ENCODE results near the gene TSN.
A peak's percentile ranks its signal among the peaks of the same experiment; 100 is the strongest.
"Not testable (repeated sequence)": the region's sequence is repeated elsewhere in the genome, so short reads cannot be mapped to it uniquely, and the experiment has no call there.

TSN gene

DNA sequence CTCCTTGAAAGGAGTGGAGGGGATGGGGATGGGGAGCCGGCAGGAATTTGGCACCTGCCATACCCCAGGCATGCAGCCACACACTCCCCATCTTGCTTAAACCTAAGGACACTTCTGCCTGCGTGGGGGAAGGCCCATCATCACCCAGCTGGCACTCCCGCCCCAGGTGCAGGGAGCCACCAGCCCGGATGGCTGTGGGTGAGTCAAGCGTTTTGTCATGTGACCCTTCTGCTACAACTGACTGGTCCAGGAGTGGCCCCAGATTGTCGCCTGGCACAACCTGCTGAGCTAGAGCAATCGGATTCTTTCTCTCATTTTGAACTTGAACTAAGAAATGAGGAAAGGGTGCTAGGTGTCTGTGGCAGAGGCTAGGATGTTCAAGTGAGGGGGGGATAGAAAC lies 61.3 kb downstream of the TSN start:
- H3K4me1 ChIP-seq (ENCODE audit: control insufficient read depth, insufficient read depth, low read length), result no peaks in the 10 kb centered on the region
- no peaks in the 10 kb centered on the region for H3K36me3 ChIP-seq (ENCODE audit: control insufficient read depth in 2 of 2, insufficient read depth in 1 of 2, low read length in 2 of 2)
- H3K9me3 ChIP-seq (ENCODE audit: control insufficient read depth, insufficient read depth, low read depth, low read length), result no peaks in the 10 kb centered on the region
- CTCF ChIA-PET, result no interaction called here
- H3K4me3 ChIP-seq (ENCODE audit: low read depth, low read length), result no peak overlapping the region
- no peak overlapping the region for H3K27ac ChIP-seq (ENCODE audit: extremely low read depth, low read depth, low read length)
- TF ChIP-seq ZNF394 (tag by site-specific recombination; IDR thresholded peaks at IDR 0.05; ENCODE audit: borderline replicate concordance) (no peak), ZNF514 (tag by site-specific recombination; IDR thresholded peaks at IDR 0.05) (no peak), ZBTB20 (tag by site-specific recombination; IDR thresholded peaks at IDR 0.05) (no peak), ZNF354C (tag by site-specific recombination; IDR thresholded peaks at IDR 0.05; ENCODE audit: borderline replicate concordance, low read depth) (no peak), ZSCAN30 (tag by site-specific recombination; IDR thresholded peaks at IDR 0.05) (no peak), ZNF544 (tag by site-specific recombination; IDR thresholded peaks at IDR 0.05) (no peak), ZNF157 (tag by site-specific recombination; IDR thresholded peaks at IDR 0.05) (no peak)
- POLR2A ChIA-PET, result no interaction called here

DNA sequence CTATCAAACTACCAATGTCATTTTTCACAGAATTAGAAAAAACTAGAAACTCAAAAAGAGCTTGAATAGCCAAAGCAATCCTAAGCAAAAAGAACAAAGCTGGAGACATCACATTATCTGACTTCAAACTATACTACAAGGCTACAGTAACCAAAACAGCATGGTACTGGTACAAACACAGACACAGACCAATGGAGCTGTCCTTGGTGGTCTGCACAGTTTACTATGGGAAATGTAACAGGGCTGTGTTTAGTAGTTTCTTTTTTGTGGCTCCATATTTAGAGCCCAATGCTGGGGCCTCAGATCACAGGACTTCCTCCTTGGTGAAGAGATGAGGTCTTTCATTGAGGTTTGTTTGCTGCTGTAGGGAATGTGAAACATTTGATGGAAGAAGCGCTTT lies 61.9 kb downstream of the TSN start:
- H3K36me3 ChIP-seq (ENCODE audit: control insufficient read depth in 2 of 2, insufficient read depth in 1 of 2, low read length in 2 of 2); CTCF ChIA-PET; H3K27ac ChIP-seq (ENCODE audit: extremely low read depth, low read depth, low read length); H3K9me3 ChIP-seq (ENCODE audit: control insufficient read depth, insufficient read depth, low read depth, low read length); H3K4me3 ChIP-seq (ENCODE audit: low read depth, low read length); H3K4me1 ChIP-seq (ENCODE audit: control insufficient read depth, insufficient read depth, low read length); POLR2A ChIA-PET: not testable (repeated sequence)
- TF ChIP-seq, protein P1, sequence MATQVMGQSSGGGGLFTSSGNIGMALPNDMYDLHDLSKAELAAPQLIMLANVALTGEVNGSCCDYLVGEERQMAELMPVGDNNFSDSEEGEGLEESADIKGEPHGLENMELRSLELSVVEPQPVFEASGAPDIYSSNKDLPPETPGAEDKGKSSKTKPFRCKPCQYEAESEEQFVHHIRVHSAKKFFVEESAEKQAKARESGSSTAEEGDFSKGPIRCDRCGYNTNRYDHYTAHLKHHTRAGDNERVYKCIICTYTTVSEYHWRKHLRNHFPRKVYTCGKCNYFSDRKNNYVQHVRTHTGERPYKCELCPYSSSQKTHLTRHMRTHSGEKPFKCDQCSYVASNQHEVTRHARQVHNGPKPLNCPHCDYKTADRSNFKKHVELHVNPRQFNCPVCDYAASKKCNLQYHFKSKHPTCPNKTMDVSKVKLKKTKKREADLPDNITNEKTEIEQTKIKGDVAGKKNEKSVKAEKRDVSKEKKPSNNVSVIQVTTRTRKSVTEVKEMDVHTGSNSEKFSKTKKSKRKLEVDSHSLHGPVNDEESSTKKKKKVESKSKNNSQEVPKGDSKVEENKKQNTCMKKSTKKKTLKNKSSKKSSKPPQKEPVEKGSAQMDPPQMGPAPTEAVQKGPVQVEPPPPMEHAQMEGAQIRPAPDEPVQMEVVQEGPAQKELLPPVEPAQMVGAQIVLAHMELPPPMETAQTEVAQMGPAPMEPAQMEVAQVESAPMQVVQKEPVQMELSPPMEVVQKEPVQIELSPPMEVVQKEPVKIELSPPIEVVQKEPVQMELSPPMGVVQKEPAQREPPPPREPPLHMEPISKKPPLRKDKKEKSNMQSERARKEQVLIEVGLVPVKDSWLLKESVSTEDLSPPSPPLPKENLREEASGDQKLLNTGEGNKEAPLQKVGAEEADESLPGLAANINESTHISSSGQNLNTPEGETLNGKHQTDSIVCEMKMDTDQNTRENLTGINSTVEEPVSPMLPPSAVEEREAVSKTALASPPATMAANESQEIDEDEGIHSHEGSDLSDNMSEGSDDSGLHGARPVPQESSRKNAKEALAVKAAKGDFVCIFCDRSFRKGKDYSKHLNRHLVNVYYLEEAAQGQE (tag by site-specific recombination; IDR thresholded peaks at IDR 0.05), result peak; percentile 83

Measured in HEK293 (cell line).